Measurements from ENCODE around the gene BUB3. TPM values are rescaled to one million over a fixed set of nuclear protein-coding genes. Genes with fewer than 3 reads are reported as not detected.

BUB3 gene
- total RNA-seq, 3 donors from 2014 or later (not counting 1 experiment from before 2014, with no cell fraction given), result 122 to 145 (median 125) TPM

DNA sequence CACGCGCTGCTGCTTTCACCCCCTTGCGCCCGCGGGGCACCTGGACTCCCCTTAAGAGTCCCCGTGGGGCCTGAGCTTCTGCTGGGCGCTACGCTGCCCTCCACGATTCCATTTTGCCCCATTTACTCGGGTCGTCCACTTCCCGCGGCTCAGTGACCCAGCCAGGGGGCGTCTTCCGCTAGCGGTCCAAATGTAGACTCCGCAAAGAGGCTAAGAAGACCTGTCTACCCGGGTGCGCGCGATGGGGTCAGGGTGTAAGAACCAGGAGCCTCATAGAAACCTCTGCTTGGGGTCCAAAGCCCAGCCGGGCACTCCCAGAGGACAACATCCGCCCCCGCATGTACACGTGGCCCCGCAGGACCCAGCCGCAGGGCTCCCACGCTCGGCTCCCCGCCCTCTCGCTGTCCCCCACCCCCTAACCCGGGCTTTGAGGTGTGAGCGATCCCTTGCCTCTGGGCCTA is 11.5 kb upstream of the BUB3 start:
- H3K27ac Mint-ChIP-seq, result no peak overlapping the region
- TF ChIP-seq CTCF (IDR thresholded peaks at IDR 0.05), result no peak
- Histone ChIP-seq H3K4me3 (ENCODE audit: low read length) (no peak overlapping the region), H3K27me3 (ENCODE audit: control insufficient read depth, insufficient read depth, low read length) (peaks cover 78% of the 10 kb centered on the region), H3K36me3 (ENCODE audit: control insufficient read depth, insufficient read depth, low read length) (no peaks in the 10 kb centered on the region), H3K4me1 (ENCODE audit: control insufficient read depth, insufficient read depth, low read length) (peaks cover 21% of the 10 kb centered on the region), H3K27ac (ENCODE audit: low read length) (no peak overlapping the region), H3K9me3 (ENCODE audit: control insufficient read depth, insufficient read depth, low read length) (no peaks in the 10 kb centered on the region)
- ATAC-seq, result no peak
- H3K9me3 Mint-ChIP-seq, result no peaks in the 10 kb centered on the region
- no peak overlapping the region for H3K4me3 Mint-ChIP-seq
- H3K27me3 Mint-ChIP-seq (ENCODE audit: low read depth in 2 of 2), result peaks cover 85 to 91% of the 10 kb centered on the region in 2 donors
- DNase-seq, result peak in 1 of 2 donors; percentile 22
- 6% methylated on average over 33 of the region's 33 CpGs for WGBS (ENCODE audit: insufficient coverage)
- intact Hi-C loops (cut with micrococcal nuclease), result no loop called here
- peaks cover 0 to 11% of the 10 kb centered on the region in 2 donors for H3K4me1 Mint-ChIP-seq
- no peaks in the 10 kb centered on the region for H3K36me3 Mint-ChIP-seq

- H3K4me3 ChIP-seq (ENCODE audit: low read length), result no peak overlapping the region
These were observed 10.9 kb upstream of the BUB3 start for GRCh38 chr10:123143162-123143824.

DNA sequence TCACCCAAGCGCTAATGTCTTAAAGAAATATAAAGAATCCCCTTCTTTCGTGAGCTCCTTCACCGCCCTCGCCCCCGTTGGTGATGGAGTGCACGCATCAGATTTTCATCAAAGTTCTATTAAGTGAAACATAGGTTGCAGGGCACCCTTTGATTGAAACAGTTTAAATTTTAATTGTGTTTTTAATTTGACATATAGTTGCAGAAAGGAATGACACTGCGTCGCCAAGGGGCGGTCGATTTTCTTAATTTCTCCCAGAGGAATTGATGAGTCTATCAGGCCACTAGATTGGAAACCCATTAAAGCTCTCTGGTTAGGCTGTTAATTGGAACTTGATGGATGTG is 10.4 kb upstream of the BUB3 start:
- 12% methylated on average over 10 of the region's 10 CpGs for WGBS (ENCODE audit: insufficient coverage)
- Mint-ChIP-seq H3K9me3 (no peaks in the 10 kb centered on the region), H3K4me1 (peaks cover 2 to 12% of the 10 kb centered on the region in 2 donors), H3K4me3 (no peak overlapping the region), H3K27me3 (ENCODE audit: low read depth in 2 of 2) (peaks cover 77 to 83% of the 10 kb centered on the region in 2 donors), H3K36me3 (no peaks in the 10 kb centered on the region), H3K27ac (no peak overlapping the region)
- Histone ChIP-seq H3K9me3 (ENCODE audit: control insufficient read depth, insufficient read depth, low read length) (no peaks in the 10 kb centered on the region), H3K27ac (ENCODE audit: low read length) (no peak overlapping the region), H3K4me1 (ENCODE audit: control insufficient read depth, insufficient read depth, low read length) (peaks cover 30% of the 10 kb centered on the region), H3K36me3 (ENCODE audit: control insufficient read depth, insufficient read depth, low read length) (no peaks in the 10 kb centered on the region), H3K27me3 (ENCODE audit: control insufficient read depth, insufficient read depth, low read length) (peaks cover 82% of the 10 kb centered on the region), H3K4me3 (ENCODE audit: low read length) (no peak overlapping the region)
- ATAC-seq, result no peak
- intact Hi-C loops (cut with micrococcal nuclease), result no loop called here
- DNase-seq, result no peak
- no peak for TF ChIP-seq CTCF (IDR thresholded peaks at IDR 0.05)

More at GRCh38 chr10:123143162-123143824, 10.9 kb upstream of the BUB3 start:
- H3K27ac ChIP-seq (ENCODE audit: low read length), result no peak overlapping the region
- H3K36me3 Mint-ChIP-seq, result no peaks in the 10 kb centered on the region
- ATAC-seq (no peak), DNase-seq (no peak)
- WGBS (ENCODE audit: insufficient coverage), result 13% methylated on average over 33 of the region's 33 CpGs
- peaks cover 0 to 11% of the 10 kb centered on the region in 2 donors for H3K4me1 Mint-ChIP-seq
- intact Hi-C loops (cut with micrococcal nuclease), result no loop called here
- H3K36me3 ChIP-seq (ENCODE audit: control insufficient read depth, insufficient read depth, low read length), result no peaks in the 10 kb centered on the region
- no peak overlapping the region for H3K27ac Mint-ChIP-seq
- peaks cover 81 to 85% of the 10 kb centered on the region in 2 donors for H3K27me3 Mint-ChIP-seq (ENCODE audit: low read depth in 2 of 2)
- H3K4me1 ChIP-seq (ENCODE audit: control insufficient read depth, insufficient read depth, low read length), result peaks cover 25% of the 10 kb centered on the region
- peaks cover 81% of the 10 kb centered on the region for H3K27me3 ChIP-seq (ENCODE audit: control insufficient read depth, insufficient read depth, low read length)
- H3K4me3 Mint-ChIP-seq, result peak overlapping the region; percentile 25
- TF ChIP-seq CTCF (IDR thresholded peaks at IDR 0.05), result no peak
- no peaks in the 10 kb centered on the region for H3K9me3 ChIP-seq (ENCODE audit: control insufficient read depth, insufficient read depth, low read length)
- H3K9me3 Mint-ChIP-seq, result no peaks in the 10 kb centered on the region
